Measurements from ENCODE around the gene CCL1. TPM values are rescaled to one million over a fixed set of nuclear protein-coding genes. Genes with fewer than 3 reads are reported as not detected.

Gene CCL1
- total and polyA plus RNA-seq, 10 of the 15 experiments (the other 5 are each of a cell fraction or from before 2014, with no cell fraction given): 0.14 to 1.8 (median 0.40) TPM; not detected in 3

DNA sequence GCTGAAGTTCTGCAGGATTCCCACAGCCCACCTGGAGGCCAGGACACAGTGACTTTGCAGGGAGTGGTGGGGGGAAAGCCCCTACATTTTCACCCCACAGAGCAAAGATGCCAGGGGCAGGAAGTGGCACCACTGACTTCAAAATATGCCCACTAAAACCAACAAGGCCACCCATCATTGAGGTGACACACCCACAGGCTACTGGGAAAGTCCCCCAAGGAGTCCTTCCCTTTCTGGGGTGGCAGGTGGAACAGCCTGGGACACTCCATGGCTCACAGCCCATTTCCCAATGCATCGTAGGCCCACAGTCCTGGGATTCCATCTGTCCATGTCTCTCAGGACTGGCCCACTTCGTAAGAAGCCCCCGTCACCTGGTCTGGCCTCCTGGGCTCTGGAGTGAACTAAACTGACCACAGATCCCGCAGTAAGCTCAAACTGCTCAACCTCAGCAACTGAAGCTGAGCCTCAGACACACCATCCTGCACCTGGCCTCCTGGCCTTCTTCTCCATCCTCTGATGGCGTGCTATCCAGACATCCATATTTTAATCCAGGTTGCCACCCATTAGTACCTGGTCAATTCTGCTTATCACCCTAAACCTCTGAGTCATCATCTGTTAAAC, 7.5 kb upstream of the CCL1 start:
- Histone ChIP-seq H3K27me3 (replicated peaks in 1 of 2; ENCODE audit: control insufficient read depth in 2 of 2, insufficient read depth in 2 of 2, low read length in 1 of 2) (peaks cover 0 to 12% of the 10 kb centered on the region in 2 experiments; a peak in 2 of 4 replicates), H4K20me1 (ENCODE audit: control insufficient read depth, insufficient read depth) (no peaks in the 10 kb centered on the region), H2AFZ (ENCODE audit: control insufficient read depth, low read depth, low read length) (no peak overlapping the region), H3K36me3 (ENCODE audit: control insufficient read depth in 2 of 2, insufficient read depth in 2 of 2, low read length in 1 of 2) (no peaks in the 10 kb centered on the region), H3K27ac (ENCODE audit: control insufficient read depth, insufficient read depth) (no peak overlapping the region), H3K4me3 (no peak overlapping the region), H3K79me2 (ENCODE audit: control insufficient read depth, insufficient read depth, low read length) (no peaks in the 10 kb centered on the region), H3K9ac (ENCODE audit: control insufficient read depth, insufficient read depth, low read length) (no peak overlapping the region), H3K4me1 (ENCODE audit: control insufficient read depth, insufficient read depth, low read length) (peaks cover 13% of the 10 kb centered on the region), H3K9me3 (replicated peaks; ENCODE audit: control insufficient read depth, insufficient read depth, low read length) (no peaks in the 10 kb centered on the region), H3K4me2 (ENCODE audit: control insufficient read depth, insufficient read depth) (no peak overlapping the region)
- CTCF ChIA-PET: interaction anchor here (0.9 to 7.2 kb wide), 3 partner anchors 9 to 28 kb away, joined by 3 to 66 read pairs (median 6); partner anchors contain the start of gene CCL1
- POLR2A ChIA-PET: interaction anchor here (2.0 kb wide), 1 partner anchor 13 kb away, joined by 5 read pairs; no protein-coding TSS in a partner anchor
- intact Hi-C loops (cut with micrococcal nuclease; ENCODE audit: unreplicated experiment): loop anchor here (10.0 kb wide), 1 partner anchor 406 kb away; no protein-coding TSS in a partner anchor
- SMC1A ChIA-PET (ENCODE audit: uncharacterized antibody, unreplicated experiment): interaction anchor here (0.6 to 3.4 kb wide), 2 partner anchors 9 to 199 kb away, joined by 4 to 14 read pairs; partner anchors contain the start of gene CCL1
- in situ Hi-C loops (cut with MboI): no loop called here
- 35% methylated on average over 5 of the region's 5 CpGs for WGBS (ENCODE audit: insufficient coverage, insufficient replicate concordance, low lambda C conversion rate, missing lambda C conversion rate)
- RAD21 ChIA-PET (ENCODE audit: unreplicated experiment): no interaction called here
- FAIRE-seq: no peak
- ATAC-seq: no peak; the same call in none of the 3 replicates
- DNase-seq (ENCODE audit: low read depth, low spot score): no peak
- BruUV-seq (replicated peaks): no TSS peak
- no peak for TF ChIP-seq YY1 (IDR thresholded peaks at IDR 0.05; ENCODE audit: low read depth, low read length)
- no peak for TF ChIP-seq SMC3 (IDR thresholded peaks at IDR 0.05; ENCODE audit: borderline replicate concordance, low read length)
- no peak for TF ChIP-seq TCF3 (IDR thresholded peaks at IDR 0.05; ENCODE audit: borderline replicate concordance, insufficient read depth, low read depth, low read length)
- TF ChIP-seq PAX5 (IDR thresholded peaks at IDR 0.05; ENCODE audit: borderline replicate concordance, low read depth, low read length): no peak
- TF ChIP-seq IKZF2 (IDR thresholded peaks at IDR 0.05): no peak
- TF ChIP-seq, protein P1, sequence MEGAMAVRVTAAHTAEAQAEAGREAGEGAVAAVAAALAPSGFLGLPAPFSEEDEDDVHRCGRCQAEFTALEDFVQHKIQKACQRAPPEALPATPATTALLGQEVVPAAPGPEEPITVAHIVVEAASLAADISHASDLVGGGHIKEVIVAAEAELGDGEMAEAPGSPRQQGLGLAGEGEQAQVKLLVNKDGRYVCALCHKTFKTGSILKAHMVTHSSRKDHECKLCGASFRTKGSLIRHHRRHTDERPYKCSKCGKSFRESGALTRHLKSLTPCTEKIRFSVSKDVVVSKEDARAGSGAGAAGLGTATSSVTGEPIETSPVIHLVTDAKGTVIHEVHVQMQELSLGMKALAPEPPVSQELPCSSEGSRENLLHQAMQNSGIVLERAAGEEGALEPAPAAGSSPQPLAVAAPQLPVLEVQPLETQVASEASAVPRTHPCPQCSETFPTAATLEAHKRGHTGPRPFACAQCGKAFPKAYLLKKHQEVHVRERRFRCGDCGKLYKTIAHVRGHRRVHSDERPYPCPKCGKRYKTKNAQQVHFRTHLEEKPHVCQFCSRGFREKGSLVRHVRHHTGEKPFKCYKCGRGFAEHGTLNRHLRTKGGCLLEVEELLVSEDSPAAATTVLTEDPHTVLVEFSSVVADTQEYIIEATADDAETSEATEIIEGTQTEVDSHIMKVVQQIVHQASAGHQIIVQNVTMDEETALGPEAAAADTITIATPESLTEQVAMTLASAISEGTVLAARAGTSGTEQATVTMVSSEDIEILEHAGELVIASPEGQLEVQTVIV (IDR thresholded peaks at IDR 0.05; ENCODE audit: borderline replicate concordance, partially characterized antibody): no peak
- no peak for TF ChIP-seq CBFB (IDR thresholded peaks at IDR 0.05; ENCODE audit: low read depth)
- no peak for TF ChIP-seq CBX5 (IDR thresholded peaks at IDR 0.05; ENCODE audit: low read depth)
- TF ChIP-seq, protein P2, sequence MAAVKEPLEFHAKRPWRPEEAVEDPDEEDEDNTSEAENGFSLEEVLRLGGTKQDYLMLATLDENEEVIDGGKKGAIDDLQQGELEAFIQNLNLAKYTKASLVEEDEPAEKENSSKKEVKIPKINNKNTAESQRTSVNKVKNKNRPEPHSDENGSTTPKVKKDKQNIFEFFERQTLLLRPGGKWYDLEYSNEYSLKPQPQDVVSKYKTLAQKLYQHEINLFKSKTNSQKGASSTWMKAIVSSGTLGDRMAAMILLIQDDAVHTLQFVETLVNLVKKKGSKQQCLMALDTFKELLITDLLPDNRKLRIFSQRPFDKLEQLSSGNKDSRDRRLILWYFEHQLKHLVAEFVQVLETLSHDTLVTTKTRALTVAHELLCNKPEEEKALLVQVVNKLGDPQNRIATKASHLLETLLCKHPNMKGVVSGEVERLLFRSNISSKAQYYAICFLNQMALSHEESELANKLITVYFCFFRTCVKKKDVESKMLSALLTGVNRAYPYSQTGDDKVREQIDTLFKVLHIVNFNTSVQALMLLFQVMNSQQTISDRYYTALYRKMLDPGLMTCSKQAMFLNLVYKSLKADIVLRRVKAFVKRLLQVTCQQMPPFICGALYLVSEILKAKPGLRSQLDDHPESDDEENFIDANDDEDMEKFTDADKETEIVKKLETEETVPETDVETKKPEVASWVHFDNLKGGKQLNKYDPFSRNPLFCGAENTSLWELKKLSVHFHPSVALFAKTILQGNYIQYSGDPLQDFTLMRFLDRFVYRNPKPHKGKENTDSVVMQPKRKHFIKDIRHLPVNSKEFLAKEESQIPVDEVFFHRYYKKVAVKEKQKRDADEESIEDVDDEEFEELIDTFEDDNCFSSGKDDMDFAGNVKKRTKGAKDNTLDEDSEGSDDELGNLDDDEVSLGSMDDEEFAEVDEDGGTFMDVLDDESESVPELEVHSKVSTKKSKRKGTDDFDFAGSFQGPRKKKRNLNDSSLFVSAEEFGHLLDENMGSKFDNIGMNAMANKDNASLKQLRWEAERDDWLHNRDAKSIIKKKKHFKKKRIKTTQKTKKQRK (IDR thresholded peaks at IDR 0.05; ENCODE audit: low read depth, low read length): no peak
- no peak for TF ChIP-seq NR2C1 (IDR thresholded peaks at IDR 0.05)
- no peak for TF ChIP-seq HDGF (IDR thresholded peaks at IDR 0.05)
- TF ChIP-seq, protein P3, sequence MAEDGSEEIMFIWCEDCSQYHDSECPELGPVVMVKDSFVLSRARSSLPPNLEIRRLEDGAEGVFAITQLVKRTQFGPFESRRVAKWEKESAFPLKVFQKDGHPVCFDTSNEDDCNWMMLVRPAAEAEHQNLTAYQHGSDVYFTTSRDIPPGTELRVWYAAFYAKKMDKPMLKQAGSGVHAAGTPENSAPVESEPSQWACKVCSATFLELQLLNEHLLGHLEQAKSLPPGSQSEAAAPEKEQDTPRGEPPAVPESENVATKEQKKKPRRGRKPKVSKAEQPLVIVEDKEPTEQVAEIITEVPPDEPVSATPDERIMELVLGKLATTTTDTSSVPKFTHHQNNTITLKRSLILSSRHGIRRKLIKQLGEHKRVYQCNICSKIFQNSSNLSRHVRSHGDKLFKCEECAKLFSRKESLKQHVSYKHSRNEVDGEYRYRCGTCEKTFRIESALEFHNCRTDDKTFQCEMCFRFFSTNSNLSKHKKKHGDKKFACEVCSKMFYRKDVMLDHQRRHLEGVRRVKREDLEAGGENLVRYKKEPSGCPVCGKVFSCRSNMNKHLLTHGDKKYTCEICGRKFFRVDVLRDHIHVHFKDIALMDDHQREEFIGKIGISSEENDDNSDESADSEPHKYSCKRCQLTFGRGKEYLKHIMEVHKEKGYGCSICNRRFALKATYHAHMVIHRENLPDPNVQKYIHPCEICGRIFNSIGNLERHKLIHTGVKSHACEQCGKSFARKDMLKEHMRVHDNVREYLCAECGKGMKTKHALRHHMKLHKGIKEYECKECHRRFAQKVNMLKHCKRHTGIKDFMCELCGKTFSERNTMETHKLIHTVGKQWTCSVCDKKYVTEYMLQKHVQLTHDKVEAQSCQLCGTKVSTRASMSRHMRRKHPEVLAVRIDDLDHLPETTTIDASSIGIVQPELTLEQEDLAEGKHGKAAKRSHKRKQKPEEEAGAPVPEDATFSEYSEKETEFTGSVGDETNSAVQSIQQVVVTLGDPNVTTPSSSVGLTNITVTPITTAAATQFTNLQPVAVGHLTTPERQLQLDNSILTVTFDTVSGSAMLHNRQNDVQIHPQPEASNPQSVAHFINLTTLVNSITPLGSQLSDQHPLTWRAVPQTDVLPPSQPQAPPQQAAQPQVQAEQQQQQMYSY (CRISPR knock-in tag; IDR thresholded peaks at IDR 0.05): no peak

Data from GM12878 (cell line).